MCF 10A (cell line): Measurements from ENCODE around the gene ARHGAP4. TPM values are rescaled to one million over a fixed set of nuclear protein-coding genes. Genes with fewer than 3 reads are reported as not detected.
A peak's percentile ranks its signal among the peaks of the same experiment; 100 is the strongest.

Experiments
- BruUV-seq: library from RNA; stranded (reverse); fragments of 400-500 nt; replicated peaks from 2 replicates; lab custom pipeline; 2021; lab: Mats Ljungman, UMichigan
- CTCF ChIA-PET: fragments of 300-600 bp; sonication (Branson Sonifier 250); formaldehyde crosslinking; extraction: SDS; loops from one replicate; lab custom pipeline; 2021; ENCODE audit warnings: antibody characterized with exemption, inconsistent platforms; lab: Yijun Ruan, JAX
- POLR2A ChIA-PET: fragments of 300-600, 350-650 bp; sonication (Branson Sonifier 250); formaldehyde crosslinking; extraction: SDS; loops from one replicate; lab custom pipeline; 2020; ENCODE audit warnings: antibody characterized with exemption, inconsistent platforms; lab: Yijun Ruan, JAX
- DNase-seq: peaks from one replicate; pipeline ENCODE4 v3.0.0-alpha.2; 2018; ENCODE audit not compliant: unreplicated experiment
- H3K27ac Mint-ChIP-seq: one replicate; pipeline ENCODE4 v1.8.0; 2022; ENCODE audit warnings: mild to moderate bottlenecking, low read depth, mixed read lengths; ENCODE audit not compliant: unreplicated experiment
- H3K27me3 Mint-ChIP-seq: one replicate; pipeline ENCODE4 v1.8.0; 2022; ENCODE audit warnings: mixed read lengths; ENCODE audit not compliant: insufficient read depth, unreplicated experiment
- H3K36me3 Mint-ChIP-seq: one replicate; pipeline ENCODE4 v1.8.0; 2022; ENCODE audit warnings: mild to moderate bottlenecking, moderate library complexity, mixed read lengths; ENCODE audit not compliant: insufficient read depth, unreplicated experiment
- H3K4me1 Mint-ChIP-seq: one replicate; pipeline ENCODE4 v1.8.0; 2022; ENCODE audit warnings: mixed read lengths; ENCODE audit not compliant: insufficient read depth, unreplicated experiment
- H3K4me3 Mint-ChIP-seq: one replicate; pipeline ENCODE4 v1.8.0; 2022; ENCODE audit warnings: mild to moderate bottlenecking, moderate library complexity, mixed read lengths; ENCODE audit not compliant: unreplicated experiment
- H3K9me3 Mint-ChIP-seq: one replicate; pipeline ENCODE4 v1.8.0; 2022; ENCODE audit warnings: mixed read lengths; ENCODE audit not compliant: unreplicated experiment
- CTCF ChIP-seq: fragments of 200-600 bp; IDR thresholded peaks from one replicate; pipeline ENCODE4 v1.8.0; 2022; ENCODE audit warnings: antibody characterized with exemption, mild to moderate bottlenecking; ENCODE audit not compliant: unreplicated experiment
- intact Hi-C: fragments of 100-400 bp; cut with micrococcal nuclease; formaldehyde crosslinking; loops from 2 replicates; pipeline ENCODE4 v1.14.1; 2022
- total RNA-seq: library from RNA; stranded (reverse); gene quantifications from 2 replicates; pipeline ENCODE4 v1.2.3, GENCODE V29; 2022

The ARHGAP4 gene
- total RNA-seq, 1 experiment from 2014 or later: 2.3 TPM

GRCh38 chrX:153871946-153872878 is 53.9 kb downstream of the ARHGAP4 start:
- DNase-seq: no peak
- Mint-ChIP-seq H3K9me3 (no peaks in the 10 kb centered on the region), H3K27me3 (peaks cover 25% of the 10 kb centered on the region), H3K4me3 (no peak overlapping the region), H3K4me1 (no peaks in the 10 kb centered on the region), H3K27ac (no peak overlapping the region), H3K36me3 (no peaks in the 10 kb centered on the region)
- ChIA-PET CTCF (interaction anchor here (1.0 kb wide), 1 partner anchor 75 kb away, joined by 3 read pairs; no protein-coding TSS in a partner anchor), POLR2A (no interaction called here)
- intact Hi-C loops: no loop called here
- BruUV-seq: no TSS peak
- no peak for TF ChIP-seq CTCF

- ChIA-PET CTCF (interaction anchor here (0.7 to 1.0 kb wide), 2 partner anchors 76 to 162 kb away, joined by 3 read pairs; no protein-coding TSS in a partner anchor), POLR2A (no interaction called here)
- Mint-ChIP-seq H3K27me3 (peaks cover 25% of the 10 kb centered on the region), H3K9me3 (no peaks in the 10 kb centered on the region), H3K36me3 (no peaks in the 10 kb centered on the region), H3K4me1 (no peaks in the 10 kb centered on the region), H3K27ac (no peak overlapping the region), H3K4me3 (no peak overlapping the region)
- intact Hi-C loops: no loop called here
- TF ChIP-seq CTCF: no peak
- no peak for DNase-seq
- BruUV-seq: no TSS peak
These were observed 54.6 kb downstream of the ARHGAP4 start for GRCh38 chrX:153871451-153871850.

GRCh38 chrX:153870791-153871360 is 55.2 kb downstream of the ARHGAP4 start:
- no peak for DNase-seq
- BruUV-seq: no TSS peak
- H3K4me1 Mint-ChIP-seq: no peaks in the 10 kb centered on the region
- TF ChIP-seq CTCF: peak; percentile 6
- H3K36me3 Mint-ChIP-seq: no peaks in the 10 kb centered on the region
- peaks cover 25% of the 10 kb centered on the region for H3K27me3 Mint-ChIP-seq
- H3K9me3 Mint-ChIP-seq: no peaks in the 10 kb centered on the region
- intact Hi-C loops: no loop called here
- H3K4me3 Mint-ChIP-seq: no peak overlapping the region
- ChIA-PET POLR2A (no interaction called here), CTCF (interaction anchor here (0.7 to 1.0 kb wide), 2 partner anchors 76 to 162 kb away, joined by 3 read pairs; no protein-coding TSS in a partner anchor)
- H3K27ac Mint-ChIP-seq: no peak overlapping the region

GRCh38 chrX:153870288-153870690 is 55.8 kb downstream of the ARHGAP4 start:
- H3K9me3 Mint-ChIP-seq: no peaks in the 10 kb centered on the region
- H3K36me3 Mint-ChIP-seq: no peaks in the 10 kb centered on the region
- H3K27me3 Mint-ChIP-seq: peaks cover 25% of the 10 kb centered on the region
- no peak overlapping the region for H3K4me3 Mint-ChIP-seq
- ChIA-PET POLR2A (no interaction called here), CTCF (no interaction called here)
- H3K27ac Mint-ChIP-seq: no peak overlapping the region
- intact Hi-C loops: no loop called here
- no peaks in the 10 kb centered on the region for H3K4me1 Mint-ChIP-seq
- TF ChIP-seq CTCF: no peak
- no peak for DNase-seq
- no TSS peak for BruUV-seq
